Measurements from ENCODE around the gene CRYZL1. TPM values are rescaled to one million over a fixed set of nuclear protein-coding genes. Genes with fewer than 3 reads are reported as not detected.
"Not testable (repeated sequence)": the region's sequence is repeated elsewhere in the genome, so short reads cannot be mapped to it uniquely, and the experiment has no call there.

CRYZL1 gene
- total RNA-seq, 4 donors from 2014 or later: 14.8 to 29.4 (median 24.4) TPM

DNA sequence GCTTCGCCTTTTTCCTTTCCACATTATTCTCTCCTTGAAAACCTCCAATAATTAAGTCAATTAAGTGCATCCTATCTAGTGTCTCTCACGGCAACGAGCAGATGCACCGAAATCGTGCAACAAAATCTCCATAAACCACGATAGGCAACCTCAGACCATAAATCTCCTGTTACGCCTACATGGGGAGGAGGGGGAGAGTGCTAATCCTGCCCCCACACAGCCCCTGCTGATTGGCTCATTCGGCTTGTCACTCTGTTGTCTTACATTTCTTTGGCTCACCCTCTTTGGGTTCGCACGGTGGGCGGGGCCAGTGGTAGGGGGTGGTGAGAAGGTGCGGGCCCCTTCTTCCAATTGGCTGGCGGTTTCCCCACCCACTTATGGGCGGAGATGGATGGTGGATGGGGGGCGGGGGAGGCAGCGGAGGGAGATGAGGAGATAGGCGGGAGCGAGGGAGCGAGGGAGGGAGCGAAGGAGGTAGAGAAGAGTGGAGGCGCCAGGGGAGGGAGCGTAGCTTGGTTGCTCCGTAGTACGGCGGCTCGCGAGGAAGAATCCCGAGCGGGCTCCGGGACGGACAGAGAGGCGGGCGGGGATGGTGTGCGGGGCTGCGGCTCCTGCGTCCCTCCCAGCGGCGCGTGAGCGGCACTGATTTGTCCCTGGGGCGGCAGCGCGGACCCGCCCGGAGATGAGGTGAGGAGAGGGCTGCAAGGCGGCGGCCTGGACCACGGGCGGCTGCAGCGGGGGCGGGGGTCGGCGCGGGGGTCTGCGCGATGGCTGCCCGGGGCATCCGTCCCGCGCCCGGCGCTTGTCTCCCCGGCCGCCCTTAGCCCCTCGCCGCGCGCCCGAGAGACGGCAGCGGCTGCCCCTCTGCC lies 720 bp upstream of the CRYZL1 start, which contains the start of gene ITSN1:
ITSN1 (plus strand) TSS at position 475 of the 869 bp plus-strand sequence. CDS start 76,328 bp downstream, outside the sequence.
- peak; percentile 100 for DNase-seq
- TF ChIP-seq CTCF (IDR thresholded peaks at IDR 0.05 in 4 of 5, conservative IDR thresholded peaks at IDR 0.05 in 1 of 5): peak in 1 of 5 experiments; percentile 16
- TF ChIP-seq POLR2A (IDR thresholded peaks at IDR 0.05): peak; percentile 81
- in situ Hi-C loops (cut with MboI; ENCODE audit: low sequenced_read_pairs in 4 of 4): loop anchor here in 1 of 4 donors (10.0 kb wide), 1 partner anchor 253 kb away; no protein-coding TSS in a partner anchor
- peak within 1 kb of the TSS; percentile 80 to 92 (median 87) for H3K27ac ChIP-seq
- H3K27me3 ChIP-seq: no peaks in the 10 kb centered on the region
- no peaks in the 10 kb centered on the region for H3K36me3 ChIP-seq
- peak; percentile 89 to 92 for ATAC-seq
- intact Hi-C loops (cut with DNase I; ENCODE audit: low total_unique reads): loop anchor here (1.0 to 10.0 kb wide), 7 partner anchors 100 to 973 kb away; partner anchors contain the start of genes ATP5PO, GART, PAXBP1 and RCAN1
- peak within 1 kb of the TSS; percentile 64 to 84 (median 77) for H3K4me3 ChIP-seq
- H3K4me1 ChIP-seq: peaks cover 23 to 31% of the 10 kb centered on the region in 2 donors
- H3K9me3 ChIP-seq: no peaks in the 10 kb centered on the region

- no peaks in the 10 kb centered on the region for H3K27me3 ChIP-seq
- peak overlapping the region; percentile 64 to 84 (median 68) for H3K4me3 ChIP-seq
- H3K9me3 ChIP-seq: no peaks in the 10 kb centered on the region
- intact Hi-C loops (cut with DNase I; ENCODE audit: low total_unique reads) (loop anchor here (2.0 to 10.0 kb wide), 7 partner anchors 52 to 974 kb away; partner anchors contain the start of genes ATP5PO, DNAJC28, DONSON and PAXBP1), in situ Hi-C loops (cut with MboI; ENCODE audit: low sequenced_read_pairs in 4 of 4) (loop anchor here in 1 of 4 donors (10.0 kb wide), 1 partner anchor 254 kb away; no protein-coding TSS in a partner anchor)
- peak overlapping the region; percentile 80 to 92 (median 87) for H3K27ac ChIP-seq
- ATAC-seq: no peak
- no peak for DNase-seq
- H3K36me3 ChIP-seq: no peaks in the 10 kb centered on the region
- peaks cover 23 to 31% of the 10 kb centered on the region in 2 donors for H3K4me1 ChIP-seq
- no peak for TF ChIP-seq CTCF (IDR thresholded peaks at IDR 0.05 in 4 of 5, conservative IDR thresholded peaks at IDR 0.05 in 1 of 5)
- no peak for TF ChIP-seq POLR2A (IDR thresholded peaks at IDR 0.05)
Observed at GRCh38 chr21:33640697-33641351, 717 bp downstream of the CRYZL1 start.

GRCh38 chr21:33634254-33634653 lies 7.3 kb downstream of the CRYZL1 start:
- no peaks in the 10 kb centered on the region for H3K4me1 ChIP-seq
- H3K27me3 ChIP-seq: no peaks in the 10 kb centered on the region
- TF ChIP-seq CTCF (IDR thresholded peaks at IDR 0.05 in 4 of 5, conservative IDR thresholded peaks at IDR 0.05 in 1 of 5): no peak
- no peak for TF ChIP-seq POLR2A (IDR thresholded peaks at IDR 0.05)
- H3K9me3 ChIP-seq: no peaks in the 10 kb centered on the region
- no peaks in the 10 kb centered on the region for H3K36me3 ChIP-seq
- no peak for DNase-seq
- no peak for ATAC-seq
- in situ Hi-C loops (cut with MboI; ENCODE audit: low sequenced_read_pairs in 4 of 4): no loop called here
- no peak overlapping the region for H3K4me3 ChIP-seq
- intact Hi-C loops (cut with DNase I; ENCODE audit: low total_unique reads): no loop called here
- no peak overlapping the region for H3K27ac ChIP-seq

- H3K9me3 ChIP-seq; H3K4me1 ChIP-seq; intact Hi-C loops (cut with DNase I; ENCODE audit: low total_unique reads); in situ Hi-C loops (cut with MboI; ENCODE audit: low sequenced_read_pairs in 4 of 4); DNase-seq; H3K4me3 ChIP-seq; H3K27me3 ChIP-seq; H3K27ac ChIP-seq; ATAC-seq: not testable (repeated sequence)
- peaks cover 0 to 19% of the 10 kb centered on the region in 2 donors for H3K36me3 ChIP-seq
Observed at GRCh38 chr21:33626151-33626550, 15.4 kb downstream of the CRYZL1 start.

DNA sequence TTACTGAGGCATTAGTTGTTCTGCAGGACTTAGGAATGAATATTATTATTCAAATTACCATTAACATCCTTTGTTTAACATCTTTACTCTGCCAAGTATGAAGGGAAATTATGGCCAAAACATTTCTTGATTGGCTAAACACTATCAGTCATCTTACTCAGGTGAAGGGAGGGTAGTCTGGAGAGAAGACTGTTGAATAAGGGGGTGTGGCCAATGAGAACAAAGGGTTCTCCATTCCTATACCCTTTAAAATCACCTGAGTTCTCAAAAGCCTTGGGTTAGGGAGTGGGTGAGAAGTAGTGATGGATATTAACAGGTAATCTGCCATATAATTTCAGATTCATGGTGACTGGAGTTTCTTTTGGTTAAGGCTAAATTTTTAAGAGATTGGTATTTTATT lies 19.3 kb downstream of the CRYZL1 start:
- no peak for ATAC-seq
- in situ Hi-C loops (cut with MboI; ENCODE audit: low sequenced_read_pairs in 4 of 4): no loop called here

More for the DNA sequence above, 19.3 kb downstream of the CRYZL1 start:
- Histone ChIP-seq H3K9me3 (no peaks in the 10 kb centered on the region), H3K4me3 (no peak overlapping the region), H3K36me3 (peaks cover 0 to 33% of the 10 kb centered on the region in 2 donors), H3K4me1 (no peaks in the 10 kb centered on the region), H3K27me3 (no peaks in the 10 kb centered on the region), H3K27ac (no peak overlapping the region)
- DNase-seq: no peak
- intact Hi-C loops (cut with DNase I; ENCODE audit: low total_unique reads): no loop called here
- TF ChIP-seq CTCF (IDR thresholded peaks at IDR 0.05 in 4 of 5, conservative IDR thresholded peaks at IDR 0.05 in 1 of 5) (no peak), POLR2A (IDR thresholded peaks at IDR 0.05) (no peak)
